GM23248 (cell line): ENCODE measurements around the gene SLC1A2. TPM values are rescaled to one million over a fixed set of nuclear protein-coding genes. Genes with fewer than 3 reads are reported as not detected.

Experiments
- DNase-seq: peaks from one replicate; pipeline ENCODE4 v3.0.0-alpha.2; 2015
- H2AFZ ChIP-seq: fragments of 200-600 bp; sonication (generic); 2 replicates; pipeline ENCODE4 v1.6.1; 2016; ENCODE audit warnings: antibody characterized with exemption
- H3F3A ChIP-seq: fragments of 200-600 bp; sonication (generic); 2 replicates; pipeline ENCODE4 v1.6.1; 2016; ENCODE audit warnings: mild to moderate bottlenecking, antibody characterized with exemption, mixed run types; ENCODE audit not compliant: insufficient read depth
- H3K27ac ChIP-seq: fragments of 200-600 bp; sonication (generic); 2 replicates; pipeline ENCODE4 v1.5.1; 2016; ENCODE audit warnings: mild to moderate bottlenecking
- H3K27me3 ChIP-seq: fragments of 200-600 bp; sonication (generic); replicated peaks from 2 replicates; pipeline ENCODE4 v1.6.1; 2016; ENCODE audit warnings: mild to moderate bottlenecking; ENCODE audit not compliant: insufficient read depth
- H3K36me3 ChIP-seq: fragments of 200-600 bp; sonication (generic); 2 replicates; pipeline ENCODE4 v1.6.1; 2016; ENCODE audit warnings: low read depth, mild to moderate bottlenecking
- H3K4me1 ChIP-seq: fragments of 200-600 bp; sonication (generic); 2 replicates; pipeline ENCODE4 v1.6.1; 2016; ENCODE audit warnings: mild to moderate bottlenecking; ENCODE audit not compliant: insufficient read depth
- H3K4me2 ChIP-seq: fragments of 200-600 bp; sonication (generic); one replicate; pipeline ENCODE4 v1.6.1; 2016; ENCODE audit warnings: mild to moderate bottlenecking; ENCODE audit not compliant: unreplicated experiment
- H3K4me3 ChIP-seq: fragments of 200-600 bp; sonication (generic); 2 replicates; pipeline ENCODE4 v1.5.1; 2016; ENCODE audit warnings: mild to moderate bottlenecking
- H3K79me2 ChIP-seq: fragments of 200-600 bp; sonication (generic); 2 replicates; pipeline ENCODE4 v1.6.1; 2016; ENCODE audit warnings: mild to moderate bottlenecking; ENCODE audit not compliant: insufficient read depth
- H3K9ac ChIP-seq: fragments of 200-600 bp; sonication (generic); 2 replicates; pipeline ENCODE4 v1.6.1; 2016; ENCODE audit warnings: mild to moderate bottlenecking
- H3K9me2 ChIP-seq: fragments of 200-600 bp; sonication (generic); 2 replicates; pipeline ENCODE4 v1.6.1; 2016; ENCODE audit warnings: mixed run types, mild to moderate bottlenecking, moderate library complexity; ENCODE audit not compliant: insufficient read depth
- H3K9me3 ChIP-seq: fragments of 200-600 bp; sonication (generic); one replicate; pipeline ENCODE4 v1.6.1; 2017; ENCODE audit warnings: low read depth
- H4K20me1 ChIP-seq: fragments of 200-600 bp; sonication (generic); 2 replicates; pipeline ENCODE4 v1.6.0; 2016; ENCODE audit not compliant: insufficient read depth
- EZH2 ChIP-seq: fragments of 200-600 bp; sonication (generic); IDR thresholded peaks from 2 replicates; pipeline ENCODE4 v1.6.1; 2018; ENCODE audit warnings: antibody characterized with exemption, mild to moderate bottlenecking; ENCODE audit not compliant: insufficient read depth, poor library complexity, severe bottlenecking
- EZH2phosphoT487 ChIP-seq: fragments of 200-600 bp; sonication (generic); IDR thresholded peaks from 2 replicates; pipeline ENCODE4 v1.6.1; 2018; ENCODE audit warnings: antibody characterized with exemption, moderate library complexity, mild to moderate bottlenecking, low read depth; ENCODE audit not compliant: insufficient read depth
- WGBS, 2 experiments: methylation state at CpG; one replicate each; pipeline ENCODE4 v1.1.6; 2015 to 2017; ENCODE audit warnings: low lambda C conversion rate in 2 of 2, low coverage in 1 of 2; ENCODE audit errors: missing lambda C conversion rate in 2 of 2; 5-methylcytosine and 5-hydroxymethylcytosine counted together
- in situ Hi-C: fragments of 300-500 bp; cut with MboI; formaldehyde crosslinking; loops from 2 replicates; pipeline ENCODE4 v1.15.0; 2020
- polyA plus RNA-seq: library from polyadenylated mRNA; unstranded; fragments of >200 nt; fragmentation: Nextera tagmentation; extraction: Ambion mirVana; gene quantifications from 2 replicates; pipeline ENCODE4 v1.2.1, GENCODE V29; 2016
- total RNA-seq: library from RNA; depleted of rRNA; stranded (reverse); fragments of >200 nt; shearing (Covaris generic); gene quantifications from 2 replicates; pipeline ENCODE4 v1.2.3, GENCODE V29; 2014

SLC1A2 gene
- total and polyA plus RNA-seq, 2 experiments from 2014 or later = 0.88 to 1.2 TPM

GRCh38 chr11:35318309-35318708, 101.0 kb downstream of the SLC1A2 start:
- DNase-seq = no peak
- H3K4me3 ChIP-seq = no peak overlapping the region
- H3K27me3 ChIP-seq = no peaks in the 10 kb centered on the region
- no peaks in the 10 kb centered on the region for H3K9me3 ChIP-seq
- no peaks in the 10 kb centered on the region for H3K79me2 ChIP-seq
- H3K27ac ChIP-seq = no peak overlapping the region
- no peaks in the 10 kb centered on the region for H3K9me2 ChIP-seq
- peaks cover 29% of the 10 kb centered on the region for H3K4me1 ChIP-seq
- peaks cover 16% of the 10 kb centered on the region; the same call in 1 of the 2 replicates for H3F3A ChIP-seq
- in situ Hi-C loops = no loop called here
- no peak overlapping the region for H3K4me2 ChIP-seq
- WGBS, 2 experiments = 94 to 95% methylated on average over 1 of the region's 1 CpG
- H2AFZ ChIP-seq = no peak overlapping the region
- H3K9ac ChIP-seq = no peak overlapping the region
- H4K20me1 ChIP-seq = no peaks in the 10 kb centered on the region
- H3K36me3 ChIP-seq = no peaks in the 10 kb centered on the region
- no peak for TF ChIP-seq EZH2

DNA sequence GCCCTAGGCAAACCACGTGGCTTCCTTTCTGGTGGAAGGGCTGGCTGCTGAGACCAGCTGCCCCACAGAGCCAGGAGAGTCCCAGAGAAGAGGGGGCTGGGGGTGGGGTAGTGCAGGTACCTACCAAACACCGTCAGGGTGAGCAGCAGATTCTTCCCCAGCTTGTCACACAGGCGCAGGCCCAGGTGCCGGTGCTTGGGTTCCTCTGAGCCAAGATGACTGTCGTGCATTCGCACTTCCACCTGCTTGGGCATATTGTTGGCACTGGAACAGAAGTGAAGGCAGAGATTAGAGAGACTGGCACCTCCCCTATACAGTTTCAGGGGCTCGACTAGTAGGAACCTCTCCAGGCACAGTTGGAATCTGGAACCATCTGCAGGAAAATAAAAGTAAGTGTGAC, 102.1 kb downstream of the SLC1A2 start:
- no peak overlapping the region for H3K4me2 ChIP-seq
- in situ Hi-C loops = no loop called here
- H3K27me3 ChIP-seq = no peaks in the 10 kb centered on the region

GRCh38 chr11:35316161-35316560, 103.2 kb downstream of the SLC1A2 start:
- Histone ChIP-seq H3K4me2 (no peak overlapping the region), H3K4me3 (no peak overlapping the region), H3K9ac (no peak overlapping the region), H3K4me1 (peaks cover 11% of the 10 kb centered on the region; the same call in 1 of the 2 replicates), H3K9me2 (no peaks in the 10 kb centered on the region), H3F3A (no peaks in the 10 kb centered on the region), H3K79me2 (no peaks in the 10 kb centered on the region), H3K36me3 (no peaks in the 10 kb centered on the region), H2AFZ (no peak overlapping the region), H3K9me3 (no peaks in the 10 kb centered on the region), H3K27ac (no peak overlapping the region), H4K20me1 (no peaks in the 10 kb centered on the region), H3K27me3 (no peaks in the 10 kb centered on the region)
- no peak for TF ChIP-seq EZH2phosphoT487
- TF ChIP-seq EZH2 = no peak
- WGBS, 2 experiments = 80 to 94% methylated on average over 2 of the region's 2 CpGs
- no peak for DNase-seq
- in situ Hi-C loops = no loop called here

More for the DNA sequence above, 102.1 kb downstream of the SLC1A2 start:
- H4K20me1 ChIP-seq = no peaks in the 10 kb centered on the region
- H3K79me2 ChIP-seq = no peaks in the 10 kb centered on the region
- H3K9me2 ChIP-seq = no peaks in the 10 kb centered on the region
- peaks cover 19% of the 10 kb centered on the region for H3K4me1 ChIP-seq
- H3F3A ChIP-seq = peaks cover 6% of the 10 kb centered on the region; the same call in 1 of the 2 replicates
- H3K36me3 ChIP-seq = no peaks in the 10 kb centered on the region
- no peak for TF ChIP-seq EZH2phosphoT487
- no peak for TF ChIP-seq EZH2
- no peaks in the 10 kb centered on the region for H3K9me3 ChIP-seq
- no peak for DNase-seq
- H3K9ac ChIP-seq = no peak overlapping the region
- 85 to 87% methylated on average over 7 of the region's 7 CpGs for WGBS, 2 experiments
- H3K4me3 ChIP-seq = no peak overlapping the region
- H2AFZ ChIP-seq = no peak overlapping the region
- no peak overlapping the region for H3K27ac ChIP-seq

DNA sequence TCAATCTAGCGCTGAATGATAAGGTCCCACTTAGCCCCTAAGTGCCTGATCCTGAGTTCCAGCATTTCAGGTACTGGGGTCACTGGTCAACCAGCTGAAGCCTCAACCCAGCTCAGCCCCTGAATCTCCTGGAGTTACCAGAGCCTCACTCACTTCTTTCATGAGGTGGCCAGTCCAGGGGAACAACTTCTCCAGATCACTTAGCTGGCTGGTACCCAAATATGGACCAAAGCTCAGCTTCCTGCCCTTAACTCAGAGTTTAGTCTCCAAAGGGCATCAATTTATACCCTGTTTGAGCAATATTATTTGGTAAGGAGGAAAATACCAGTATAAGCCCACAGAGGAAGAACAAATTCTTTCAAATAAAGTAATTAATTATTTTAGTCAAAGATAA, 105.6 kb downstream of the SLC1A2 start:
- H3K27me3 ChIP-seq = no peaks in the 10 kb centered on the region
- H3K79me2 ChIP-seq = no peaks in the 10 kb centered on the region
- H3K27ac ChIP-seq = no peak overlapping the region
- H3K4me1 ChIP-seq = no peaks in the 10 kb centered on the region
- no peak for TF ChIP-seq EZH2phosphoT487
- no peak for TF ChIP-seq EZH2
- H3K9me3 ChIP-seq = no peaks in the 10 kb centered on the region
- no peak overlapping the region for H3K4me3 ChIP-seq
- no peaks in the 10 kb centered on the region for H4K20me1 ChIP-seq
- 92 to 100% methylated on average over 1 of the region's 1 CpG for WGBS, 2 experiments
- no peak overlapping the region for H3K9ac ChIP-seq
- H3K36me3 ChIP-seq = no peaks in the 10 kb centered on the region
- no peak for DNase-seq
- in situ Hi-C loops = no loop called here
- no peaks in the 10 kb centered on the region for H3K9me2 ChIP-seq
- no peak overlapping the region for H3K4me2 ChIP-seq
- no peaks in the 10 kb centered on the region for H3F3A ChIP-seq
- no peak overlapping the region for H2AFZ ChIP-seq
